ENCODE data around the gene CACNA1I. TPM values are rescaled to one million over a fixed set of nuclear protein-coding genes. Genes with fewer than 3 reads are reported as not detected.

The CACNA1I gene
- total RNA-seq, 1 experiment from 2014 or later = 0.02 TPM

GRCh38 chr22:39669432-39669831 lies 98.9 kb downstream of the CACNA1I start:
- CTCF ChIA-PET = no interaction called here
- Mint-ChIP-seq H3K27me3 (ENCODE audit: insufficient read depth, unreplicated experiment) (peaks cover 21% of the 10 kb centered on the region), H3K4me3 (ENCODE audit: unreplicated experiment) (no peak overlapping the region), H3K27ac (ENCODE audit: low read depth, unreplicated experiment) (no peak overlapping the region), H3K36me3 (ENCODE audit: insufficient read depth, unreplicated experiment) (peaks cover 4% of the 10 kb centered on the region), H3K9me3 (ENCODE audit: unreplicated experiment) (peaks cover 25% of the 10 kb centered on the region), H3K4me1 (ENCODE audit: insufficient read depth, unreplicated experiment) (peaks cover 6% of the 10 kb centered on the region)
- BruUV-seq (replicated peaks) = no TSS peak
- DNase-seq (ENCODE audit: unreplicated experiment) = no peak
- POLR2A ChIA-PET = no interaction called here
- intact Hi-C loops (cut with micrococcal nuclease) = no loop called here
- no peak for TF ChIP-seq CTCF (IDR thresholded peaks at IDR 0.05; ENCODE audit: unreplicated experiment)

- Mint-ChIP-seq H3K4me1 (ENCODE audit: insufficient read depth, unreplicated experiment) (peaks cover 11% of the 10 kb centered on the region), H3K36me3 (ENCODE audit: insufficient read depth, unreplicated experiment) (peaks cover 4% of the 10 kb centered on the region), H3K27ac (ENCODE audit: low read depth, unreplicated experiment) (no peak overlapping the region), H3K9me3 (ENCODE audit: unreplicated experiment) (peaks cover 25% of the 10 kb centered on the region), H3K27me3 (ENCODE audit: insufficient read depth, unreplicated experiment) (peaks cover 21% of the 10 kb centered on the region), H3K4me3 (ENCODE audit: unreplicated experiment) (no peak overlapping the region)
- BruUV-seq (replicated peaks) = no TSS peak
- no peak for DNase-seq (ENCODE audit: unreplicated experiment)
- TF ChIP-seq CTCF (IDR thresholded peaks at IDR 0.05; ENCODE audit: unreplicated experiment) = no peak
- intact Hi-C loops (cut with micrococcal nuclease) = no loop called here
- ChIA-PET POLR2A (interaction anchor here (0.6 kb wide), 1 partner anchor 679 kb away, joined by 3 read pairs; no protein-coding TSS in a partner anchor), CTCF (no interaction called here)
Observed at GRCh38 chr22:39671936-39672335, 101.4 kb downstream of the CACNA1I start.

GRCh38 chr22:39674536-39674935 lies 104.0 kb downstream of the CACNA1I start:
- POLR2A ChIA-PET = no interaction called here
- DNase-seq (ENCODE audit: unreplicated experiment) = no peak
- no TSS peak for BruUV-seq (replicated peaks)
- intact Hi-C loops (cut with micrococcal nuclease) = no loop called here
- Mint-ChIP-seq H3K27ac (ENCODE audit: low read depth, unreplicated experiment) (no peak overlapping the region), H3K4me3 (ENCODE audit: unreplicated experiment) (no peak overlapping the region), H3K36me3 (ENCODE audit: insufficient read depth, unreplicated experiment) (peaks cover 4% of the 10 kb centered on the region), H3K27me3 (ENCODE audit: insufficient read depth, unreplicated experiment) (peaks cover 8% of the 10 kb centered on the region), H3K4me1 (ENCODE audit: insufficient read depth, unreplicated experiment) (peaks cover 11% of the 10 kb centered on the region), H3K9me3 (ENCODE audit: unreplicated experiment) (peaks cover 17% of the 10 kb centered on the region)
- CTCF ChIA-PET = no interaction called here
- TF ChIP-seq CTCF (IDR thresholded peaks at IDR 0.05; ENCODE audit: unreplicated experiment) = no peak

- ChIA-PET CTCF (no interaction called here), POLR2A (no interaction called here)
- Mint-ChIP-seq H3K9me3 (ENCODE audit: unreplicated experiment) (peaks cover 12% of the 10 kb centered on the region), H3K4me3 (ENCODE audit: unreplicated experiment) (no peak overlapping the region), H3K36me3 (ENCODE audit: insufficient read depth, unreplicated experiment) (no peaks in the 10 kb centered on the region), H3K4me1 (ENCODE audit: insufficient read depth, unreplicated experiment) (peaks cover 11% of the 10 kb centered on the region), H3K27me3 (ENCODE audit: insufficient read depth, unreplicated experiment) (peaks cover 8% of the 10 kb centered on the region), H3K27ac (ENCODE audit: low read depth, unreplicated experiment) (no peak overlapping the region)
- DNase-seq (ENCODE audit: unreplicated experiment) = no peak
- no peak for TF ChIP-seq CTCF (IDR thresholded peaks at IDR 0.05; ENCODE audit: unreplicated experiment)
- intact Hi-C loops (cut with micrococcal nuclease) = no loop called here
- BruUV-seq (replicated peaks) = no TSS peak
Observed at GRCh38 chr22:39675947-39676346, 105.4 kb downstream of the CACNA1I start.

Data from MCF 10A (cell line).